Ishikawa (cell line): ENCODE data around the gene ZNF653.

Experiments
- CEBPB ChIP-seq: IDR thresholded peaks from 2 replicates; pipeline ENCODE4 v1.6.1; 2012
- CREB1 ChIP-seq: IDR thresholded peaks from 2 replicates; pipeline ENCODE4 v1.6.1; 2012; ENCODE audit warnings: low read depth
- EGR1 ChIP-seq: IDR thresholded peaks from 2 replicates; pipeline ENCODE4 v1.6.1; 2012
- EP300 ChIP-seq: IDR thresholded peaks from 2 replicates; pipeline ENCODE4 v1.6.1; 2012; ENCODE audit warnings: borderline replicate concordance
- FOXM1 ChIP-seq: IDR thresholded peaks from 2 replicates; pipeline ENCODE4 v1.6.1; 2012; ENCODE audit warnings: low read depth, borderline replicate concordance
- NFIC ChIP-seq: IDR thresholded peaks from 2 replicates; pipeline ENCODE4 v1.6.1; 2012
- RAD21 ChIP-seq: IDR thresholded peaks from 2 replicates; pipeline ENCODE4 v1.6.1; 2012; ENCODE audit warnings: low read depth
- REST ChIP-seq: IDR thresholded peaks from 2 replicates; pipeline ENCODE4 v1.6.1; 2012; ENCODE audit warnings: low read depth, mild to moderate bottlenecking
- TAF1 ChIP-seq: IDR thresholded peaks from 2 replicates; pipeline ENCODE4 v1.6.1; 2012; ENCODE audit warnings: low read depth, mild to moderate bottlenecking
- TCF12 ChIP-seq: IDR thresholded peaks from 2 replicates; pipeline ENCODE4 v1.6.1; 2012; ENCODE audit warnings: low read depth
- TEAD4 ChIP-seq: IDR thresholded peaks from 2 replicates; pipeline ENCODE4 v1.6.1; 2012
- YY1 ChIP-seq: IDR thresholded peaks from 2 replicates; pipeline ENCODE4 v1.6.1; 2012; ENCODE audit warnings: low read depth
- ZBTB7A ChIP-seq: IDR thresholded peaks from 2 replicates; pipeline ENCODE4 v1.6.1; 2012; ENCODE audit warnings: low read depth
- TF ChIP-seq, protein P1 (sequence below): IDR thresholded peaks from 2 replicates; pipeline ENCODE4 v1.6.1; 2012
- TF ChIP-seq, protein P2 (sequence below): IDR thresholded peaks from 2 replicates; pipeline ENCODE4 v1.6.1; 2012

The ZNF653 gene

DNA sequence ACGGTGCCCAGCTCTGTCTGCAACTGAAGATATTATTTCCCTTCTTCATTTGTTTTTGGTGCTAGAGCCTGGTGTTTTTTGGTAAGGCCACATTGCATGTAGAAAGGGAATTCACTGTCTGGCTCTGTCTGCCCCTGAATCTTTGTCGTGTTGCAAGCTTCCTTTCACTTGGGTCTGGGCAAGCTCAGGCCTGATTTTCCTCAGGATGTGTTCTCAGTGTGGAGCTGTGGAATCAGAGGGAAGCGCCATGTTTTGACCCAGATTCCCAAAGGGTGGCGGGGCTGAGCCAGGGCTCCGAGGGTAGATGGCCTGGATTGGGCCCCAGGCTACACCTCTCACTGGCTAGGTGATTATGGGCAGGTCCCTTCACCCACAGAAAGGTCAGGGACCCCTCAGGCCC is 61.6 kb downstream of the ZNF653 start:
- TF ChIP-seq TEAD4 (no peak), REST (no peak), FOXM1 (no peak), NFIC (no peak), EGR1 (no peak), EP300 (no peak), CEBPB (no peak), TCF12 (no peak), RAD21 (no peak), CREB1 (no peak), YY1 (no peak), TAF1 (no peak), ZBTB7A (no peak)
- TF ChIP-seq, protein P1, sequence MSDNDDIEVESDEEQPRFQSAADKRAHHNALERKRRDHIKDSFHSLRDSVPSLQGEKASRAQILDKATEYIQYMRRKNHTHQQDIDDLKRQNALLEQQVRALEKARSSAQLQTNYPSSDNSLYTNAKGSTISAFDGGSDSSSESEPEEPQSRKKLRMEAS = no peak
- TF ChIP-seq, protein P2, sequence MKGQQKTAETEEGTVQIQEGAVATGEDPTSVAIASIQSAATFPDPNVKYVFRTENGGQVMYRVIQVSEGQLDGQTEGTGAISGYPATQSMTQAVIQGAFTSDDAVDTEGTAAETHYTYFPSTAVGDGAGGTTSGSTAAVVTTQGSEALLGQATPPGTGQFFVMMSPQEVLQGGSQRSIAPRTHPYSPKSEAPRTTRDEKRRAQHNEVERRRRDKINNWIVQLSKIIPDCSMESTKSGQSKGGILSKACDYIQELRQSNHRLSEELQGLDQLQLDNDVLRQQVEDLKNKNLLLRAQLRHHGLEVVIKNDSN = no peak

- TF ChIP-seq, protein P1 = no peak
- no peak for TF ChIP-seq NFIC
- no peak for TF ChIP-seq FOXM1
- TF ChIP-seq TAF1 = no peak
- no peak for TF ChIP-seq RAD21
- TF ChIP-seq REST = no peak
- TF ChIP-seq TEAD4 = no peak
- TF ChIP-seq, protein P2 = no peak
- no peak for TF ChIP-seq CREB1
- no peak for TF ChIP-seq EGR1
- no peak for TF ChIP-seq EP300
- no peak for TF ChIP-seq YY1
- no peak for TF ChIP-seq ZBTB7A
- no peak for TF ChIP-seq CEBPB
- TF ChIP-seq TCF12 = no peak
Observed at GRCh38 chr19:11437955-11438354, 67.7 kb downstream of the ZNF653 start.

- TF ChIP-seq TAF1 (0 out of 2 replicates have a peak, but pooled peaks have one; percentile 11), FOXM1 (no peak), CEBPB (no peak)
Observed at GRCh38 chr19:11435833-11436313, 69.8 kb downstream of the ZNF653 start.

- TF ChIP-seq CEBPB (0 out of 2 replicates have a peak, but pooled peaks have one; percentile 6), ZBTB7A (peak; percentile 52), TEAD4 (peak; percentile 81), TAF1 (peak; percentile 86), CREB1 (peak; percentile 86), YY1 (peak; percentile 100), REST (no peak), NFIC (peak; percentile 39; the same call in 1 of the 2 replicates), TCF12 (no peak; the same call in 1 of the 2 replicates), RAD21 (0 out of 2 replicates have a peak, but pooled peaks have one; percentile 25), EP300 (peak; percentile 56; the same call in 1 of the 2 replicates), FOXM1 (0 out of 2 replicates have a peak, but pooled peaks have one; percentile 27), EGR1 (peak; percentile 100)
- TF ChIP-seq, protein P1 = peak; percentile 77
- TF ChIP-seq, protein P2 = peak; percentile 96
Observed at GRCh38 chr19:11435057-11435832, 70.4 kb downstream of the ZNF653 start, which contains the start of the genes ODAD3 and PRKCSH. Gene ODAD3, minus strand, starts transcription at chr19:11435121. Its CDS starts 105 bp downstream, at chr19:11435016. Gene PRKCSH, plus strand, starts transcription at chr19:11435635. Its CDS starts 483 bp downstream, at chr19:11436118.
